Hematopoietic multipotent progenitor cell treated with erythropoietin and hydrocortisone succinate and interleukin-3 and kit ligand, for 15 days (in vitro differentiated cells): ENCODE results near the gene STK36.

ENCODE experiments used
- DNase-seq: peaks from one replicate; pipeline ENCODE4 v3.0.0-alpha.2; 2015; ENCODE audit warnings: low spot score

The STK36 gene

GRCh38 chr2:218659988-218660358 lies 11.9 kb upstream of the STK36 start:
- DNase-seq = no peak

GRCh38 chr2:218662377-218662776 lies 9.5 kb upstream of the STK36 start:
- no peak for DNase-seq

- DNase-seq = no peak
Observed at GRCh38 chr2:218662827-218663226, 9.1 kb upstream of the STK36 start.

- no peak for DNase-seq
Observed at GRCh38 chr2:218663901-218664300, 8.0 kb upstream of the STK36 start.

- DNase-seq = no peak
Observed at GRCh38 chr2:218664653-218665052, 7.2 kb upstream of the STK36 start.

- peak; percentile 32 for DNase-seq
Observed at GRCh38 chr2:218671097-218671653, 711 bp upstream of the STK36 start.

GRCh38 chr2:218679119-218679518 lies 7.2 kb downstream of the STK36 start:
- DNase-seq = no peak

- no peak for DNase-seq
Observed at GRCh38 chr2:218680061-218680460, 8.2 kb downstream of the STK36 start.

- peak; percentile 65 for DNase-seq
Observed at GRCh38 chr2:218687400-218688060, 15.6 kb downstream of the STK36 start.

GRCh38 chr2:218691234-218691633 lies 19.3 kb downstream of the STK36 start:
- no peak for DNase-seq

GRCh38 chr2:218694405-218695145 lies 22.7 kb downstream of the STK36 start:
- DNase-seq = no peak

- DNase-seq = no peak
Observed at GRCh38 chr2:218698885-218699284, 27.0 kb downstream of the STK36 start.

GRCh38 chr2:218701806-218702205 lies 29.9 kb downstream of the STK36 start:
- DNase-seq = no peak

- no peak for DNase-seq
Observed at GRCh38 chr2:218703341-218703740, 31.5 kb downstream of the STK36 start.

GRCh38 chr2:218708086-218708485 lies 36.2 kb downstream of the STK36 start:
- no peak for DNase-seq

GRCh38 chr2:218709908-218710307 lies 38.0 kb downstream of the STK36 start:
- no peak for DNase-seq

- no peak for DNase-seq
Observed at GRCh38 chr2:218710334-218710686, 38.4 kb downstream of the STK36 start.

- DNase-seq = peak; percentile 97
Observed at GRCh38 chr2:218710687-218711549, 39.0 kb downstream of the STK36 start, which contains the start of gene TTLL4. TTLL4 (plus strand) TSS chr2:218710835; CDS start chr2:218737677, 26,842 bp downstream.

GRCh38 chr2:218711550-218711929 lies 39.7 kb downstream of the STK36 start:
- peak; percentile 16 for DNase-seq

- DNase-seq = no peak
Observed at GRCh38 chr2:218713922-218714321, 42.0 kb downstream of the STK36 start.

- no peak for DNase-seq
Observed at GRCh38 chr2:218716070-218716469, 44.2 kb downstream of the STK36 start.

GRCh38 chr2:218717262-218717661 lies 45.4 kb downstream of the STK36 start:
- peak; percentile 9 for DNase-seq
